ENCODE results near the gene BCL2L14.

DNA sequence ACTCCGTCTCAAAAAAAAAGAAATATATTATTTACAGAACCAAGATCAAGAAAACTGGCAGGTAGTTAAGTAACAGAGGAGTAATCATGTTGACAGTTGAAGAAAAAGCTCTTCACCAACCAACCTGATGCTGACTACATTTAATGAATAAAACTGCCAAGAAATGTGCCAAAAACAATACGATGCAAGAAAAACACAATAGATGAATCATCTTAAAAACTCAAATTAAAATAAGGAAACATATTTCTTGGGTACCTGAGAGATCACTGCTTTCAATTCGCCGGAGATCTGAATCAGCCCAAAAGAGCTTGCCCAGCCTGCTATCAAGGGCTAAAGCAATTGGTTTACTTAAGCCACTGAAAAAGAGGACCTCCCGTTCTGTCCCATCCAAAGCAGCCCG, 76.4 kb downstream of the BCL2L14 start:
- TF ChIP-seq CTCF (IDR thresholded peaks at IDR 0.05) (no peak), POLR2A (IDR thresholded peaks at IDR 0.05) (no peak)
